HG02763 (cell line): Measurements from ENCODE around the gene ASB8.
A peak's percentile ranks its signal among the peaks of the same experiment; 100 is the strongest.
"Not testable (repeated sequence)": the region's sequence is repeated elsewhere in the genome, so short reads cannot be mapped to it uniquely, and the experiment has no call there.

Experiments used
- ATAC-seq: cut with Tn5 transposase; IDR thresholded peaks from one replicate; pipeline ENCODE4 v1.9.1; 2021; ENCODE audit warnings: mild to moderate bottlenecking, moderate library complexity; ENCODE audit not compliant: unreplicated experiment

Gene ASB8

DNA sequence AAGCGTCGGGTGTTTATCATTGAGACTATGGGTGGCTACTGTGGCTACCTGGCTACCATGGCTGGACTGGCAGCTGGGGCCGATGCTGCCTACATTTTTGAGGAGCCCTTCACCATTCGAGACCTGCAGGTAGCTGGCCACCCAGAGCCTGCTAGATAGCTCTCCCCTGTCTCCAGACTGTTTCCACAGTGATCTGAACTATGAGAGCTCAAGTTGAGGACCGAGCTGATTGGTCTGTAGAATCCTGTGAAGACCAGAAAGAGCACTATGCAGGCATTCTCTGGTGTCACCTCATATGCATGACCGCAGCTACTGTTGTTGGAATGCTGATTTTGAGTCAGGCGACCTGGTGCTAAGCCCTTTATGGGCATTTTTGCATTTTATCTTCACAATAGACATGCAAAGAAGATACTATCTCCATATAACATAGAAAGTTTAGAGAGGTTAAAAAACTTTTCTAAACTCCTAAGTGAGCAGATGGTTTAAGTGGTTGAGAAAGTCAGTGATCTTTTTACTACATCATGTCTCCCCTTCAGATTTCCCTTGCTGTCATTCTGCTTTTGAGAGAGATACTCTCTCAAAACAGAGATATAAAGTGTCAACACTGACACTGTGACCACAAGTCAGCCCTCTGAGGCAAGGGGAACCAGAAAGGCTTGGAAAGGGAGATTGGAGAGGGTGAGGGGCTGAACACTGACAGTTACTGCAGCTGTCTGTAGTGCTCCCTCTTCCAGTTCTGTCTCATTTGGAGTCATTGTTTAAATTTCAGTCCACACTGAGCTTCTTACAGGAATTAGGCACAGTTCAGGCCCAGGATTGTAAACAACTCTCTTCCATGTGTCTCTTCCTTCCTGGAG is 14.3 kb downstream of the ASB8 start:
- no peak for ATAC-seq

DNA sequence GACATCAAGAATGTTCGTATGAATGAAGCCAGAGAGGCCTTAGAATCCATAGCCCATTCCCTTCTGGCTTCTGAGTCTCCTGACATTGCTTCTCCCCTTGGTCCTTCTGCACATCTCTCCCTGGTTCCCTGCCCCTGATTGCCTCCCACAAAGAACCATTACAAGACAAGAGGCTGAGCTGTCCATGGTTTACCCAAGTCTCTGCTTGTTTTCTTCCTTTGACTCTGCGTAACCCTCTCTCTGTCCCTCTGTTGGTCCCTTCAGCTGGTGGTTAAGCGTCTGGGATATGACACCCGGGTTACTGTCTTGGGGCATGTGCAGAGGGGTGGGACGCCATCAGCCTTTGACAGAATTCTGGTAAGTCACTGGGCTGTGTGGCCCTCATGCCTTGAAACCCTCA is 22.3 kb downstream of the ASB8 start:
- no peak for ATAC-seq

- no peak for ATAC-seq
Measured at GRCh38 chr12:48132826-48133225, 24.5 kb downstream of the ASB8 start.

- no peak for ATAC-seq
Measured at GRCh38 chr12:48131517-48131916, 25.8 kb downstream of the ASB8 start.

DNA sequence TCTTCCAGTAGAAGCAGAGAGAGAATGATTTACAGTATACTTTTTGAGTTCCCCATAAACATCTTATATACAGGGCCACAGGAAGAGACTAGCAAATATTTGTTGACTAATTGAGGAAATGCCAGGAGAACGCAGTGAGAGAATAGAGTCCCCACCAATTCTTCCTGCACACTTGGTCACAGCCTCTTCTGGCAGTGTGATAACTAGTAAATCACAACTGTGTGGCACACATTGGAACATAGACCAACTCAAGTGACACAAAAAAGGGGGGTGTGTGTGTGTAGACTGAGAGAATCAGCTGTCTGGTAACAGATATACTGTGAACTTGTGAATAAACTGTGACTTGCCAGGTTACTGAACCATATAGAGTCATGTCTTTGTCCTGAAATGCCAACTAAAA is 27.9 kb downstream of the ASB8 start:
- no peak for ATAC-seq

- ATAC-seq, result no peak
Measured at GRCh38 chr12:48128800-48129199, 28.5 kb downstream of the ASB8 start.

GRCh38 chr12:48126953-48127630 is 30.2 kb downstream of the ASB8 start:
- ATAC-seq, result no peak

- no peak for ATAC-seq
Measured at GRCh38 chr12:48125985-48126384, 31.3 kb downstream of the ASB8 start.

DNA sequence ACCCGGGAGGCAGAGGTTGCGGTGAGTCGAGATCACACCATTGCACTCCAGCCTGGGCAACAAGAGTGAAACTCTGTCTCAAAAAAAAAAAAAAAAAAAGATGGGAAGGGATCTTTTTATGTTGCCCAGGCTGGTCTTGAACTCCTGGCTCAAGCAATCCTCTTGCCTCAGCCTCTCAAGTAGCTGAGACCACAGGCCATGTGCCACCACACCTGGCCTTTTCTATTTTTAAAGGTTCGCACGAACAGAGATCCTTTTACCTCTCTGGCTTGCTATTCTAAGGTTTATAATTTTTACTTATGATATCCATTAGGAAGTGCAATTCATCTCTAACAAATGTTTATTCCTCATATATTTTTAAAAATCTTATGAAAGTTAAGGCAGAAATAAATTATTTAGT is 31.8 kb downstream of the ASB8 start:
- not testable (repeated sequence) for ATAC-seq

DNA sequence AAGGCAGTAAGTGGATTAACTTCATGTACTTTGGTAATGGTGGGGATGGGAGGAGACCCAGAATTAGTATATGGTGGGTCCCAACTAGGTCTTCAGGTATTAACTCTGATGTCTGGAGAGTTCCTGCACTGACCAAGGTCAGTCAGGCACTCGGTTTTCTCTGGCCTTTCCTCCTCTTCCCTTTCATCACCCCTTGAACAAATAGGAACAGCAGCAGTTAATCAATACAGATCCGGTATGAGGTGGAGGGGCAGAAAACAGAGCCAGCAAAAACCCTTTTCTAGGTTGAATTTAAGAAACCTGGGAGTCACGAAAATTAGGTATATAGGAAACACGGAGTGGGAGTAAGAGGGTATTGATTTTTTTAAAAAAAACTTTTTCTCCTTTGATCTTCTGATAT is 34.1 kb downstream of the ASB8 start:
- ATAC-seq, result no peak

DNA sequence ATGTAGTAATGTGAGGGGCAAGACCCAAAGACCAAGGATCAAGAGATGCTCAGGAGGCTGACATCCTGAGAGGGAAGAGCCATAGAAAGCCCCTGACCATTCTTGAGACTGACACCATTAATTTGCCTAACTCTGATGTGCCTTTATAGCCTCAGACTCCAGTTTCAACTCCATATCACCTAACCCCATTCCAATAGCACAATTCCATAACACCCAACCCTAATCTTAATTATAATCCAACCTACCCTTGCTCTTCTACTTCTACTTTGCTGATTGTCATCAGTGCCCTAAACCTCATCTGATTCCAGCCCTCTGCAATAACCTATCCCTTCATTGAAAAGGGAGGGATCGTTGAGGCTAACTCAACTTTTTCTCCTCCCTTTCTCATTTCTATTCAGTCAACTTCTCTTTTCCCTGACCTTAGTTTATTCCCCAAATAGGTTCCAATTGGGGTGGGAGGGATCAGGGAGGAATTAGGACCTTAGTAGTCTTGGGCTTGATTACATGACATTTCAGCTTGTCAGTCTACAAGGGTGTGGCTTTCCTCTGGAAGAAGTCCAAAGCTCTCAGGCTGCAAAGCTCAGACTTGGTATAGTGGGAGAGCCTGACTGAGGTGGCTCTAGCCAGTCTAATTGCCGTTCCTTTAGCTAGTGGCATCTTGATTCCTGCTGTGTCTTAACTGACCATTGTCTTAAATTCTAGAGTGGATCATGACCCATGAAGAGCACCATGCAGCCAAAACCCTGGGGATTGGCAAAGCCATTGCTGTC is 35.1 kb downstream of the ASB8 start:
- no peak for ATAC-seq

DNA sequence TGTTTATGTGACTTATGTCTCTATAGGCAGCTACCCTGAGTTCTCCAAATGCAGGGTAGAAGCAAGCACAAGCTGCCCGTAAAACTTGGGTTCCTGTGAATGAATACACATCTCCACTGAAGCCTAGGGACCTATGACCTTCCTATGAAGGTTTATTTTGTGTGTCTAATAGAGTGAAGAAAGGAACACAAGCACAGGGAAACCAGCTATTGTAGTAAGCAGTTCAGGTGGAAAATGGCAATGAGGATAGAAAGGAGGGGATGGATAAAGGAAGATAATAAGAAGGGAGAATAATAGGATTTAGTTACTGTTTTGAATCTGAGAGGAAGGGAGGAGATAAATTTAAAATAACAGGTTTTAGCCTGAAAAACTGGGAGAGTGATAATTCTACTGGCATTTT is 35.8 kb downstream of the ASB8 start:
- ATAC-seq, result no peak

- peak; percentile 5 for ATAC-seq
Measured at GRCh38 chr12:48119834-48120195, 37.5 kb downstream of the ASB8 start.

GRCh38 chr12:48119078-48119833 is 38.1 kb downstream of the ASB8 start, which contains the start of gene PFKM:
Gene PFKM, plus strand, starts transcription at chr12:48119364. Its CDS starts 3,411 bp downstream, at chr12:48122775.
- peak; percentile 100 for ATAC-seq

DNA sequence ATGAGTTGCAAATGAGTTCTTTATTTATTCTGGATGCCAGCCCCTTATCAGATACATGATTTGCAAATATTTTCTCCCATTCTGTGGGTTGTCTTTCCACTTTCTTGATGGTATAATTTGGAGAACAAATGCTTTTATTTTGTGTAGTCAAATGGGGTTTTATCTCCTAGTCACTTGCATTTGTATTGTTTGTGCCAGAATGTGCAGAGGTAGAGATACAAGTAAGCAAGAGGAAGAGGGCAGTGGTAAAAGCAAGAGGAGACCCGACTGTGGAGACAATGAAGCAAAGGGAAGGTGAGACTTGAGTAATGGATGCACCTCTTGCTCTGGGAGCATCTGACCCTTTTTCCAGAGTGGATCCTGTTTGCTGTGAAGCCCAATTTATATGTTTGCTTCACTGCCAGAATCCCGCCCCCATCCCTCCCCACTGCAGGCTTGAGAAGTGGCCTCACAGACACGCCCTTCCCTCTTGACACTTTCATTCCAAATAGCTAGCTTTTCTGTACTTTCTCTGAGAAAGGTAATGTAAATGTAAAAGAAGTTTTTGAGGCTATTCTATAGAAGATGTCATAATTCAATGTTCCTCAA is 38.9 kb downstream of the ASB8 start:
- ATAC-seq, result no peak

GRCh38 chr12:48115957-48116356 is 41.4 kb downstream of the ASB8 start:
- no peak for ATAC-seq

DNA sequence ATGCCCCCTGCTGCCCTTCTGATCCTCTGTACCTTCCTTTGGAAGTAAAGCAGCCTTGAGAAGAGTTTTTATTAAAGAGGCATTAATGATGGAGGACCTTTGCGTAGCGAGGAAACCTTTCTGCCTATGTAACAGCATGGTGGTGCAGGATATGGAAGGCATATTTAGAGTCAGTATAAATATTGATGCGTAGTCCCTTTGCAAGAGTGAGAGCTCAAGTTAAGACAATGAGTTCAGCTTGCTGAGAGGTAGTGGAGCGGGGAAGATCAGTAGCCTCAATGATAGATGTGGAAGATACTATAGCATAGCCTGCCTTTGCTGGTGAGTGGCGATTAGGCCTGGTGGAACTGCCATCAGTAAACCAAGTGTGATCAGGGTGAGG is 46.0 kb downstream of the ASB8 start:
- ATAC-seq, result not testable (repeated sequence)

DNA sequence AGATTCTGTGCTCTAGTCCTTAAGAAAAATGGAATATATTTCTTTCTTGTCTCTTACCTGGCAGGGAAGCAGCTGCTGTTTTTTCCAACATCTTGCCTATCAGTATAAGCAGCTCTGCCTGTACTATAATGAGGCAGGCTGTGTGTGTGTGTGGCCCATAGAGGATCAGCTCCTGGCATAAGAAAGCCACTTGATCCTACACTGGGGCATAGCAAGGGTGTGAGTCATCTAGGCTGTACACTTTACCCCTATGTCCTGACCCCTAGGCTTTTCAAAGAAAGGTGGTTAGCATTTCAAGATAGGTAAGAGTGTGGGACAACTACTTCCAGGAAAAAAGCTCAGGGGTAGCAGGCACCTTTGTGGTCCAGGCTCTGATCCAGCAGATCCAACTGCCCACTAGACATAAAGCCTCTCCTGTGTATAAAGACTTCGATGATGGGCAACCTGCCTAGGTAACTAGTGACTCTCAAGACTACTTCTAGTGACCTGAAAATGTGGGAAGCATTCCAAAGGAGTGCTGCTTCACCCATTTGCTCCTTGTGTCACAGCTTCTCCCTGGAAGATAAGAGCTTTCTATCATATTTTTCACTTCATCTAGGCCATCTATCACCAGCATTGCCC is 46.5 kb downstream of the ASB8 start:
- no peak for ATAC-seq

DNA sequence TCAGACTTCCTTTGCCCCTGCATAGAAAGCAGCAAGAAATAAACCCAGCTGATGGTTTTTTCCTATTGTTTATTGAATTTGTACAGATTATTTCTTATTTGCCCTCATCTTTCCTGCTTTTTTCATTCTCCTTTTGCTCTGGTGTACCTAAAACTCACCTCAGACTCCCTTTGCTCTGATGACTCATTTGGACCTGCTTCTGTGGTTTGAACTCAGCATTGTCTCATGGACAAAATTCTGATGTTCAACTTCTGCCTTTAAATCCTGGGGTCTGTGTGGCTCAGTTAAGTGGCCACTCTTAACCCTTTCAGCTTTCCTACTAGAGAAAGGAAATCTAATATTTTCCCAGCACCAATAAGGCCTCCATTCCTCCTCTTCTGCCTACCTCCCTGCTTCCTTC is 47.9 kb downstream of the ASB8 start:
- no peak for ATAC-seq
